Measurements from ENCODE around the gene PNISR.

DNA sequence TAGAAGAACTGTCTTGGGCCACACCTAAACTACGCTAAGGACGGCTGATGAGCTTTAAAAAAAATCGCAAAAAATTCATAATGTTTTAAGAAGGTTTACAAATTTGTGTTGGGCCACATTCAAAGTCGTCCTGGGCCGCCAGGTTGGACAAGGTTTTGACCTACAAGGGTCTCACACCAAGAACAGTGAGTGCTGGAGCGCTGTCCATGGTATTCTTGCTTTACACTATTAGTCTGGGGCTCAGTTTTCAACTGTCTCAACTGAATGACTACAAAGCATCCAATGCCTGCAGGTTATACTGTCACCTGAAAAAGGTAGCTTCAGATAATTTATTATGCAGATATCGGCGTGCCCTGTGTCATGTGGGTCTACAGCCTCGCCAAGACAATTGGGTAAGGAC is 72.0 kb downstream of the PNISR start:
- TF ChIP-seq, protein P1, sequence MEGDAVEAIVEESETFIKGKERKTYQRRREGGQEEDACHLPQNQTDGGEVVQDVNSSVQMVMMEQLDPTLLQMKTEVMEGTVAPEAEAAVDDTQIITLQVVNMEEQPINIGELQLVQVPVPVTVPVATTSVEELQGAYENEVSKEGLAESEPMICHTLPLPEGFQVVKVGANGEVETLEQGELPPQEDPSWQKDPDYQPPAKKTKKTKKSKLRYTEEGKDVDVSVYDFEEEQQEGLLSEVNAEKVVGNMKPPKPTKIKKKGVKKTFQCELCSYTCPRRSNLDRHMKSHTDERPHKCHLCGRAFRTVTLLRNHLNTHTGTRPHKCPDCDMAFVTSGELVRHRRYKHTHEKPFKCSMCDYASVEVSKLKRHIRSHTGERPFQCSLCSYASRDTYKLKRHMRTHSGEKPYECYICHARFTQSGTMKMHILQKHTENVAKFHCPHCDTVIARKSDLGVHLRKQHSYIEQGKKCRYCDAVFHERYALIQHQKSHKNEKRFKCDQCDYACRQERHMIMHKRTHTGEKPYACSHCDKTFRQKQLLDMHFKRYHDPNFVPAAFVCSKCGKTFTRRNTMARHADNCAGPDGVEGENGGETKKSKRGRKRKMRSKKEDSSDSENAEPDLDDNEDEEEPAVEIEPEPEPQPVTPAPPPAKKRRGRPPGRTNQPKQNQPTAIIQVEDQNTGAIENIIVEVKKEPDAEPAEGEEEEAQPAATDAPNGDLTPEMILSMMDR (IDR thresholded peaks at IDR 0.05) = no peak
- no peak for TF ChIP-seq POLR2A (IDR thresholded peaks at IDR 0.05)

Measured in testis (tissue), 2 donors.